Parathyroid adenoma (tissue), 2 donors: ENCODE results near the gene MIPOL1.

Experiments used
- H2AFZ ChIP-seq: fragments of 300-600 bp; sonication (generic); one replicate; pipeline ENCODE4 v1.7.0; 2017; ENCODE audit warnings: antibody characterized with exemption, mild to moderate bottlenecking
- H3K27ac ChIP-seq: fragments of 300-600 bp; sonication (generic); one replicate; pipeline ENCODE4 v1.7.0; 2017
- H3K27me3 ChIP-seq: fragments of 300-600 bp; sonication (generic); one replicate; pipeline ENCODE4 v1.7.0; 2017; ENCODE audit warnings: low read length; ENCODE audit not compliant: control insufficient read depth, insufficient read depth
- H3K36me3 ChIP-seq: fragments of 300-600 bp; sonication (generic); one replicate; pipeline ENCODE4 v1.7.0; 2017; ENCODE audit warnings: low read length; ENCODE audit not compliant: control insufficient read depth, insufficient read depth
- H3K4me1 ChIP-seq: fragments of 300-600 bp; sonication (generic); one replicate; pipeline ENCODE4 v1.7.0; 2017; ENCODE audit warnings: control low read depth
- H3K4me2 ChIP-seq: fragments of 300-600 bp; sonication (generic); one replicate; pipeline ENCODE4 v1.7.0; 2017; ENCODE audit warnings: low read length
- H3K4me3 ChIP-seq: fragments of 300-600 bp; sonication (generic); one replicate; pipeline ENCODE4 v1.7.0; 2017; ENCODE audit warnings: low read depth, low read length
- H3K79me2 ChIP-seq: fragments of 300-600 bp; sonication (generic); one replicate; pipeline ENCODE4 v1.7.0; 2017; ENCODE audit warnings: control low read depth
- H3K9ac ChIP-seq: fragments of 300-600 bp; sonication (generic); one replicate; pipeline ENCODE4 v1.7.0; 2017; ENCODE audit warnings: mild to moderate bottlenecking
- H3K9me3 ChIP-seq: fragments of 300-600 bp; sonication (generic); one replicate; pipeline ENCODE4 v1.7.0; 2017; ENCODE audit warnings: low read length; ENCODE audit not compliant: control insufficient read depth
- TF ChIP-seq, protein P1 (sequence below): fragments of 300-600 bp; sonication (generic); IDR thresholded peaks from one replicate; pipeline ENCODE4 v1.7.0; 2017; ENCODE audit warnings: antibody characterized with exemption, mild to moderate bottlenecking
- donor health status: primary hyperparathyroidism.

The MIPOL1 gene

DNA sequence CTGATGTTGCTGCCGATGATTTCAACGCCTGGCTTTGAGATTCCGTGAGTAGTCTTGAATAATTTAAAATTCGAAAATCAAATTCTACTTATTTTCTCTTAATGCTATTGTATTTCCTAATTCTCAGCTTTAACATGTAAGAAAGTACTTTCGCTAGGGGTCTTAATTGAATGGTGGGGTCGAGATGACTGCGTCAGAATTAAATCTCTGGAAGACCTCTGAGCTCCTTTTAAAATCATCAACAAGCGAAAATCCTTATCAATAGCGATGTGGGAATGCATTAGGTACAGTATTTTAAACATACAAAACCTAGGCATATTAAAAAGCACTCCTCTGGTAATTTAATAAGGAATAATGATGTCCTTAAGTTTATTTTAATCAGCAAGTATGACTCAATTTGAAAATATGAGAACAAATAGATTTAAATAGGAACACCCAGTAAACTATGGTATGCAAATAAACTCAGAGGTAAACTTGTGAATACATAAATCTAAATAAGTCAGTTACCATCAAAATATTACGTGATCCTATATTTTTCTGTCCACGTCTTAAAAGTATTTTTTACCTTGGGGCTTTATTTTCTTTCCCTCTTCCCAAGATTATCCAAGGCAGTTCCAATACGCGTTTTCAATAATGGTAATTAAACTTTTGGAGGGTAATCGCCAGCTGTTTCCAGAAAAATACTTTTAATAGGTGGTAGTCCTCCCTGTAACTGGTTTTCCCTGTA lies 395.9 kb downstream of the MIPOL1 start:
- Histone ChIP-seq H3K4me1 (no peaks in the 10 kb centered on the region), H3K4me3 (no peak overlapping the region), H3K27ac (no peak overlapping the region), H3K27me3 (peaks cover 46% of the 10 kb centered on the region), H3K9me3 (peaks cover 3% of the 10 kb centered on the region), H3K9ac (no peak overlapping the region), H3K4me2 (no peak overlapping the region), H2AFZ (no peak overlapping the region), H3K36me3 (no peaks in the 10 kb centered on the region), H3K79me2 (no peaks in the 10 kb centered on the region)
- TF ChIP-seq, protein P1, sequence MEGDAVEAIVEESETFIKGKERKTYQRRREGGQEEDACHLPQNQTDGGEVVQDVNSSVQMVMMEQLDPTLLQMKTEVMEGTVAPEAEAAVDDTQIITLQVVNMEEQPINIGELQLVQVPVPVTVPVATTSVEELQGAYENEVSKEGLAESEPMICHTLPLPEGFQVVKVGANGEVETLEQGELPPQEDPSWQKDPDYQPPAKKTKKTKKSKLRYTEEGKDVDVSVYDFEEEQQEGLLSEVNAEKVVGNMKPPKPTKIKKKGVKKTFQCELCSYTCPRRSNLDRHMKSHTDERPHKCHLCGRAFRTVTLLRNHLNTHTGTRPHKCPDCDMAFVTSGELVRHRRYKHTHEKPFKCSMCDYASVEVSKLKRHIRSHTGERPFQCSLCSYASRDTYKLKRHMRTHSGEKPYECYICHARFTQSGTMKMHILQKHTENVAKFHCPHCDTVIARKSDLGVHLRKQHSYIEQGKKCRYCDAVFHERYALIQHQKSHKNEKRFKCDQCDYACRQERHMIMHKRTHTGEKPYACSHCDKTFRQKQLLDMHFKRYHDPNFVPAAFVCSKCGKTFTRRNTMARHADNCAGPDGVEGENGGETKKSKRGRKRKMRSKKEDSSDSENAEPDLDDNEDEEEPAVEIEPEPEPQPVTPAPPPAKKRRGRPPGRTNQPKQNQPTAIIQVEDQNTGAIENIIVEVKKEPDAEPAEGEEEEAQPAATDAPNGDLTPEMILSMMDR, result no peak

DNA sequence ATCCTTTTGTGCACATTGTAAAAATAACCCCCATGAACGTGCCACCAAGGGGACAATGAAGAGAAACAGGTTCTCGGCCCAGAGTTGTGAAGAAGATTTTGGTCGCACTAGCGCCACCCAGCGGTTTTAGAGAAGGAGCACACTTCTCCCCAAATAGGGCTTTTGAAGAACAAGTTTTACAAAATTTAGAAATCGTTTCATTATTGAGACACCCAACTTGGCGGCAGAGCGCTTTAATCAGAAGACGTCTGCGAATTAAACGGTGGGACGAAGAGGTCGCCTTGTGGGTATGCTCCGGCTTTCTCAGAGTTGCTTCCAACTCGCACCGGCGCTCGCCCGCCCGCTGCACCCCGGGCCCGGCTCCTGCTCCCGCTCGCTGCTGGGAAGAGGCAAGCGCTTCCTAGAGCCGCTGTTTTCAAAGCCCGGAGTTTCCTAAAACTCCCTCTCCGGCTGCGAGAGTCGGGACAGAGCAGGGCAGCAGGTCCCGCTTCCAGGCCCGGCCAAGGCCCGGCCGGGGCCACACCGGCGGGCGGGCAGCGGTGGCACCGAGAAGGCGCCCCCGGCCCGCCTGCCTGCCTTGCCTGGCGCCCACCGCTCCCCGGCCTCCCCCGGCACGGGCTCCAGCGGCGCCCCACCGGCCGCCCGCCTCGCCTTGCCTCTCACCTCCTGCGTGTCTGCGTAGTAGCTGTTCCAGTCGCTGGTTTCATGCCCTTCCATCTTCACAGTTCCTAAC lies 396.7 kb downstream of the MIPOL1 start:
- no peak overlapping the region for H3K9ac ChIP-seq
- H3K36me3 ChIP-seq, result no peaks in the 10 kb centered on the region
- TF ChIP-seq, protein P1, result peak; percentile 15
- no peak overlapping the region for H3K4me2 ChIP-seq
- H3K4me3 ChIP-seq, result no peak overlapping the region
- H3K4me1 ChIP-seq, result no peaks in the 10 kb centered on the region
- H3K79me2 ChIP-seq, result no peaks in the 10 kb centered on the region
- peak overlapping the region; percentile 22 for H2AFZ ChIP-seq
- H3K27ac ChIP-seq, result no peak overlapping the region
- H3K9me3 ChIP-seq, result peaks cover 3% of the 10 kb centered on the region
- H3K27me3 ChIP-seq, result peaks cover 53% of the 10 kb centered on the region

DNA sequence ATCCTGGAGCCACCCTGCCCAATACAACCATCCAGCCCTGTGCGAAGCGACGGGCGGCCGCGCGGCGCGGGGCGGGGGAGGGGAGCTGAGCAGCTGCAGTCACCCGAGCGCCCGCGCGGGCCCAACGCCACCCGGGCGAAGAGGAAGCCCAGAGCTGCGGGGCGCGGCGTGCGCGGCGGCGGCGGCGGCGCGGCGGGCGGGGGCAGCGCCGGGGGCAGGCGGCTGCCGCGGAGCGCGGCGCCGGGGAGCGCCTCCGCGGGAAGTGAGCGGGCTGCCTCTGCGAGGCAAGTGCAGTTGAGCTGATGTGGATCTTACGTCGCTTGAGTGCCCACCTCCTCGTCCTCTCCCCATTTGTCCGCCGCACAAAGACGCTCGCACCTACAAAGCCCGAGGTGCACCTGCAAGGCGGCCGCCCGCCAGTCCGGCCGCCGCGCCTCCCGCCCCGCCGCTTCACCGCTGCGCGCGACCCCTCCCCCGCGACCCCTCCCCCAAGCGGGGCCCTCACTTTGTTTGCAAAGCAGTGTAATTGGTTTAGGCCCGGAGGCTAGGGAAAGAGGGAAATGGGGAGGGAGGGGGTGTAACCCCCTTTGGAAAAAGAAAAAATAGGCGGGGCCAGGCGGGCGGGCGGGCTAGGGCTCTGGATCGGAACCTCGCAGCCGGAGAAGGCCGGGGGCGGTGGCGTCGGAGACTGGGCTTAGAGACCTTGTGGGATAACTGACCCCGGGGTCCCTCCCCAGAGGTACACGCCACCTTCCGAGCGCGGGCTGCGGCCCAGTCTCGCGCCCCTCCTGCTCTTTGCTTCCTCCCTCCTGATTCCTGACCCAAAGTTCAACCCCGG lies 397.5 kb downstream of the MIPOL1 start, which contains the start of the genes FOXA1 and TTC6:
Gene FOXA1 (minus strand): TSS at position 279 of the 838 bp plus-strand sequence. CDS start 277 bp downstream, at position 2.
Gene TTC6 (plus strand): TSS at position 659 of the 838 bp plus-strand sequence. CDS start 26,436 bp downstream, outside the sequence.
- Histone ChIP-seq H3K27ac (no peak within 1 kb of the TSS), H3K9ac (no peak within 1 kb of the TSS), H3K9me3 (peaks cover 2% of the 10 kb centered on the region), H3K27me3 (peaks cover 60% of the 10 kb centered on the region), H3K4me1 (no peaks in the 10 kb centered on the region), H2AFZ (peak within 1 kb of the TSS; percentile 48), H3K79me2 (no peaks in the 10 kb centered on the region), H3K4me3 (no peak within 1 kb of the TSS), H3K36me3 (no peaks in the 10 kb centered on the region), H3K4me2 (peak within 1 kb of the TSS; percentile 41)
- TF ChIP-seq, protein P1, result no peak

DNA sequence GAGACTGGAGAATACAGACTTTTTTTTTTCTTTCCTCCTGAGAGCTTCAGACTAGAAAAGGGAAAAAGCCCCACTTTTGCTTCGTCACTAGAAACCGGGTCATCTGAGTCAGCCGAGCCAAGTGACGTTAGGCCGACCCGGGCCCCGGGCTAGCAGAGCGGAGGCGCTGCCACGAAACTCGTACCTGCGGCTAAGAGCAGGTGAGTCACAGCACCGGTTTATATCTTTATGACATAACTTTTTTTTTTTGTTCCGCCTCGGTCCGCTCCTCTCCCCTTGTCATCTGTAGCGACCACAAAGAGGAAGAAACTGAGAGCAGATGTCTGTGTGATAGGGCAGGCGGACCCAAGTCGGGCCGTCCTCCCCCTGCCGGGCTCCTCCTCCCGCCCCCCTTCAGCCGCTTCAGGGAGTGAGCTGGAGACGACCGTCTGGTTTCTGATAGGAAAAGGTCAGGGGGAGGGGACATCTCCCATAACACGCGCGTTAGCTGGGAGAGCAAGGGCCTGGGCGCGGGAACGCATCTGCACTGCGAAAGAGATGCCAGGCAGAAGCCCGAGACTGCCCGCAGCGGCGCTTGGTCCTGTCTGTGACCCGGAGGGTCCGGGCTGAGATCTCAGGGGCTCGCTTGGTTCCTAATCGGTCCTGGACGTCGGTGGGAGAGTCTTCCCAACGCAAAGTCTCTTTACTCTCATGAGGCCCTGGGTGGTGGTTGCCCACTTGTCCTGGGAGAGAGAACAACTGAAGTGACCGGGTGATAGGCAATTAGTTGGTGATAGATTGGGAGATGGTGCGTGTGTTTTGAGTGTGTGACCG lies 398.3 kb downstream of the MIPOL1 start:
- no peaks in the 10 kb centered on the region for H3K9me3 ChIP-seq
- peak overlapping the region; percentile 41 for H3K4me2 ChIP-seq
- TF ChIP-seq, protein P1, result no peak
- H3K27ac ChIP-seq, result no peak overlapping the region
- no peak overlapping the region for H3K9ac ChIP-seq
- H3K27me3 ChIP-seq, result peaks cover 59% of the 10 kb centered on the region
- H3K36me3 ChIP-seq, result no peaks in the 10 kb centered on the region
- no peaks in the 10 kb centered on the region for H3K79me2 ChIP-seq
- no peaks in the 10 kb centered on the region for H3K4me1 ChIP-seq
- H2AFZ ChIP-seq, result peak overlapping the region; percentile 48
- no peak overlapping the region for H3K4me3 ChIP-seq
